Measurements from ENCODE around the gene NUDT17.

The NUDT17 gene

GRCh38 chr1:145849356-145850160, 4.1 kb downstream of the NUDT17 start:
- no peak for DNase-seq

GRCh38 chr1:145855426-145855948, 10.1 kb downstream of the NUDT17 start:
- DNase-seq, result no peak

- DNase-seq, result no peak
Measured at GRCh38 chr1:145857170-145857569, 11.7 kb downstream of the NUDT17 start.

- peak; percentile 78 to 94 for DNase-seq
Measured at GRCh38 chr1:145858238-145858900, 12.9 kb downstream of the NUDT17 start.

GRCh38 chr1:145858901-145859490, 13.6 kb downstream of the NUDT17 start, which contains the start of gene PIAS3:
TSS of gene PIAS3 (minus strand) at chr1:145859081. CDS start at chr1:145858990, 91 bp downstream.
- peak; percentile 95 to 99 for DNase-seq

- DNase-seq, result peak; percentile 90 to 96
Measured at GRCh38 chr1:145859491-145860023, 14.1 kb downstream of the NUDT17 start.

- no peak for DNase-seq
Measured at GRCh38 chr1:145863282-145864018, 18.0 kb downstream of the NUDT17 start.

- no peak for DNase-seq
Measured at GRCh38 chr1:145868232-145868631, 22.8 kb downstream of the NUDT17 start.

GRCh38 chr1:145871994-145872924, 26.8 kb downstream of the NUDT17 start:
- DNase-seq, result peak in 1 of 2 experiments; percentile 35

GRCh38 chr1:145874646-145875045, 29.2 kb downstream of the NUDT17 start:
- no peak for DNase-seq

- DNase-seq, result no peak
Measured at GRCh38 chr1:145877923-145878486, 32.6 kb downstream of the NUDT17 start.

- no peak for DNase-seq
Measured at GRCh38 chr1:145878724-145879123, 33.3 kb downstream of the NUDT17 start.

GRCh38 chr1:145879775-145880174, 34.3 kb downstream of the NUDT17 start:
- peak in 1 of 2 experiments; percentile 35 for DNase-seq

GRCh38 chr1:145884675-145885074, 39.2 kb downstream of the NUDT17 start:
- DNase-seq, result no peak

GRCh38 chr1:145885738-145886287, 40.4 kb downstream of the NUDT17 start, which contains the start of gene ANKRD35:
TSS of gene ANKRD35 (minus strand) at chr1:145885866. CDS start at chr1:145885758, 108 bp downstream.
- peak; percentile 78 to 97 for DNase-seq

- no peak for DNase-seq
Measured at GRCh38 chr1:145886390-145886789, 41.0 kb downstream of the NUDT17 start.

GRCh38 chr1:145886816-145887215, 41.4 kb downstream of the NUDT17 start:
- no peak for DNase-seq

GRCh38 chr1:145887631-145888030, 42.2 kb downstream of the NUDT17 start:
- DNase-seq, result no peak

GRCh38 chr1:145889722-145890121, 44.3 kb downstream of the NUDT17 start:
- no peak for DNase-seq

GRCh38 chr1:145891143-145891542, 45.7 kb downstream of the NUDT17 start:
- no peak for DNase-seq

All from NCI-H526 (cell line).